Liver (tissue), 9 donors: ENCODE measurements around the gene FAM9A. TPM values are rescaled to one million over a fixed set of nuclear protein-coding genes. Genes with fewer than 3 reads are reported as not detected.

ENCODE experiments used
- DNase-seq: peaks from one replicate; pipeline ENCODE4 v3.0.0-alpha.2; 2017; ENCODE audit warnings: low spot score
- H3K27ac ChIP-seq, 2 donors: one replicate each; pipeline ENCODE4 v1.7.0; 2013; ENCODE audit warnings: inconsistent platforms in 2 of 2, low read length in 2 of 2, control low read depth in 1 of 2, low read depth in 1 of 2, mild to moderate bottlenecking in 1 of 2
- H3K27me3 ChIP-seq, 4 donors: one replicate each; pipeline versions ENCODE4 v1.6.1 to v1.7.0; 2013; ENCODE audit warnings: low read length in 3 of 4, inconsistent platforms in 1 of 4, mild to moderate bottlenecking in 1 of 4, moderate library complexity in 1 of 4; ENCODE audit not compliant: control insufficient read depth in 4 of 4, insufficient read depth in 4 of 4
- H3K36me3 ChIP-seq, 4 donors: one replicate each; pipeline versions ENCODE4 v1.6.1 to v1.7.0; 2013; ENCODE audit warnings: low read length in 3 of 4, mild to moderate bottlenecking in 3 of 4, low read depth in 1 of 4, moderate library complexity in 1 of 4; ENCODE audit not compliant: control insufficient read depth in 4 of 4, insufficient read depth in 3 of 4
- H3K4me1 ChIP-seq, 4 donors: one replicate each; pipeline versions ENCODE4 v1.6.1 to v1.7.0; 2013; ENCODE audit warnings: low read length in 3 of 4, mild to moderate bottlenecking in 3 of 4, moderate library complexity in 1 of 4; ENCODE audit not compliant: control insufficient read depth in 4 of 4, insufficient read depth in 4 of 4
- H3K4me3 ChIP-seq, 3 donors: one replicate each; pipeline versions ENCODE4 v1.6.1 to v1.7.0; 2013; ENCODE audit warnings: low read length in 3 of 3, control low read depth in 1 of 3, low read depth in 1 of 3, mild to moderate bottlenecking in 1 of 3
- H3K9ac ChIP-seq, 2 donors: one replicate each; pipeline ENCODE4 v1.7.0; 2013; ENCODE audit warnings: low read length in 2 of 2, mild to moderate bottlenecking in 2 of 2, moderate library complexity in 2 of 2, control low read depth in 1 of 2, low read depth in 1 of 2
- H3K9me3 ChIP-seq, 4 donors: one replicate each; pipeline versions ENCODE4 v1.6.1 to v1.7.0; 2013; ENCODE audit warnings: low read length in 3 of 4; ENCODE audit not compliant: control insufficient read depth in 4 of 4
- ATF3 ChIP-seq: IDR thresholded peaks from 2 replicates; pipeline ENCODE4 v1.6.1; 2016; ENCODE audit warnings: antibody characterized with exemption
- CTCF ChIP-seq: fragments of 150-350 bp; IDR thresholded peaks from 2 replicates; pipeline ENCODE4 v1.5.1; 2017; ENCODE audit warnings: improper control_type of control experiment, low read depth, low read length; ENCODE audit not compliant: missing input control
- EGR1 ChIP-seq, 2 donors: IDR thresholded peaks; 2 replicates each; pipeline ENCODE4 v1.6.1; 2016 to 2018; ENCODE audit warnings: antibody characterized with exemption in 2 of 2, low read depth in 2 of 2
- FOXA1 ChIP-seq: IDR thresholded peaks from 2 replicates; pipeline ENCODE4 v1.6.1; 2016; ENCODE audit warnings: antibody characterized with exemption
- FOXA2 ChIP-seq: IDR thresholded peaks from 2 replicates; pipeline ENCODE4 v1.6.1; 2016; ENCODE audit warnings: antibody characterized with exemption
- GABPA ChIP-seq, 2 donors: IDR thresholded peaks in 1 of 2; conservative IDR thresholded peaks in 1 of 2; 2 replicates each; pipeline ENCODE4 v1.6.1; 2016; ENCODE audit warnings: antibody characterized with exemption in 2 of 2, mild to moderate bottlenecking in 1 of 2, moderate library complexity in 1 of 2
- HNF4A ChIP-seq, 2 donors: conservative IDR thresholded peaks; 2 replicates each; pipeline ENCODE4 v1.6.1; 2016; ENCODE audit warnings: antibody characterized with exemption in 2 of 2, mild to moderate bottlenecking in 2 of 2
- HNF4G ChIP-seq: IDR thresholded peaks from 2 replicates; pipeline ENCODE4 v1.6.1; 2016; ENCODE audit warnings: antibody characterized with exemption
- JUND ChIP-seq, 2 donors: IDR thresholded peaks; 2 replicates each; pipeline ENCODE4 v1.6.1; 2016; ENCODE audit warnings: antibody characterized with exemption in 2 of 2
- MAX ChIP-seq: IDR thresholded peaks from 2 replicates; pipeline ENCODE4 v1.6.1; 2016; ENCODE audit warnings: antibody characterized with exemption
- NR2F2 ChIP-seq: IDR thresholded peaks from 2 replicates; pipeline ENCODE4 v1.6.1; 2016; ENCODE audit warnings: antibody characterized with exemption
- RAD21 ChIP-seq, 2 donors: IDR thresholded peaks; 2 replicates each; pipeline ENCODE4 v1.6.1; 2016; ENCODE audit warnings: antibody characterized with exemption in 2 of 2, mild to moderate bottlenecking in 2 of 2
- REST ChIP-seq: IDR thresholded peaks from 2 replicates; pipeline ENCODE4 v1.6.1; 2016; ENCODE audit warnings: antibody characterized with exemption, mild to moderate bottlenecking
- SP1 ChIP-seq: IDR thresholded peaks from 2 replicates; pipeline ENCODE4 v1.6.1; 2018; ENCODE audit warnings: antibody characterized with exemption, mild to moderate bottlenecking
- TAF1 ChIP-seq: conservative IDR thresholded peaks from 2 replicates; pipeline ENCODE4 v1.6.1; 2016; ENCODE audit warnings: antibody characterized with exemption, mild to moderate bottlenecking
- YY1 ChIP-seq: IDR thresholded peaks from 2 replicates; pipeline ENCODE4 v1.6.1; 2016; ENCODE audit warnings: antibody characterized with exemption, mild to moderate bottlenecking
- WGBS: extraction: QIAGEN DNeasy Blood & Tissue Kit; methylation state at CpG from one replicate; pipeline ENCODE4 v1.1.7; 2013; 5-methylcytosine and 5-hydroxymethylcytosine counted together
- polyA plus RNA-seq, 2 donors: library from polyadenylated mRNA; stranded (reverse) in 1 of 2; unstranded in 1 of 2; fragments of 200-250 nt in 1 of 2; fragments of >200 nt in 1 of 2; fragmentation: Nextera tagmentation in 1 of 2; extraction: Ambion mirVana in 1 of 2; gene quantifications; one replicate each; pipeline versions ENCODE4 v1.2.1 to v1.2.3, GENCODE V29; 2013 to 2015
- total RNA-seq, 2 donors: library from RNA; depleted of rRNA; stranded (reverse); fragments of >200 nt; gene quantifications; one replicate each; pipeline ENCODE4 v1.2.3, GENCODE V29; 2014
- donor health status: healthy.
- donor health status: healthy.
- donor health status: healthy.
- donor health status: healthy.
- donor health status: healthy.

The FAM9A gene
- total and polyA plus RNA-seq, 4 donors = 0.51 TPM; not detected in 3

- H3K27ac ChIP-seq = no peak overlapping the region
- DNase-seq = no peak
- no peak for TF ChIP-seq JUND (IDR thresholded peaks at IDR 0.05)
- no peak for TF ChIP-seq MAX
- TF ChIP-seq HNF4A (conservative IDR thresholded peaks at IDR 0.05) = no peak
Measured at GRCh38 chrX:8755813-8756212, 45.4 kb downstream of the FAM9A start.

GRCh38 chrX:8755116-8755515 lies 46.1 kb downstream of the FAM9A start:
- WGBS = 77% methylated on average over 4 of the region's 4 CpGs
- H3K9ac ChIP-seq = no peak overlapping the region

More at GRCh38 chrX:8755813-8756212, 45.4 kb downstream of the FAM9A start:
- Histone ChIP-seq H3K9me3 (no peaks in the 10 kb centered on the region), H3K27me3 (no peaks in the 10 kb centered on the region), H3K9ac (no peak overlapping the region), H3K36me3 (no peaks in the 10 kb centered on the region), H3K4me1 (no peaks in the 10 kb centered on the region), H3K4me3 (no peak overlapping the region)

GRCh38 chrX:8749697-8750096 lies 51.5 kb downstream of the FAM9A start:
- Histone ChIP-seq H3K9me3 (no peaks in the 10 kb centered on the region), H3K27me3 (no peaks in the 10 kb centered on the region), H3K4me3 (no peak overlapping the region), H3K36me3 (no peaks in the 10 kb centered on the region), H3K9ac (no peak overlapping the region), H3K27ac (no peak overlapping the region), H3K4me1 (no peaks in the 10 kb centered on the region)
- DNase-seq = no peak
- TF ChIP-seq JUND (IDR thresholded peaks at IDR 0.05) (no peak), HNF4A (conservative IDR thresholded peaks at IDR 0.05) (no peak), FOXA2 (no peak), CTCF (no peak), SP1 (no peak), NR2F2 (no peak), ATF3 (no peak), YY1 (no peak), GABPA (IDR thresholded peaks at IDR 0.05 in 1 of 2, conservative IDR thresholded peaks at IDR 0.05 in 1 of 2) (no peak), REST (no peak), FOXA1 (no peak), TAF1 (no peak), EGR1 (IDR thresholded peaks at IDR 0.05; ENCODE audit: low read depth in 2 of 2) (no peak), HNF4G (no peak)

More at GRCh38 chrX:8755116-8755515, 46.1 kb downstream of the FAM9A start:
- Histone ChIP-seq H3K27ac (no peak overlapping the region), H3K27me3 (no peaks in the 10 kb centered on the region), H3K4me3 (no peak overlapping the region), H3K36me3 (no peaks in the 10 kb centered on the region), H3K9me3 (no peaks in the 10 kb centered on the region), H3K4me1 (no peaks in the 10 kb centered on the region)
- TF ChIP-seq REST (no peak), RAD21 (IDR thresholded peaks at IDR 0.05) (peak in 1 of 2 donors; percentile 18)
- DNase-seq = no peak
